C4-2B (cell line): Measurements from ENCODE around the gene FBXL17.

Experiments used
- ZFX ChIP-seq: fragments of 450-650 bp; IDR thresholded peaks from 2 replicates; pipeline ENCODE4 v1.6.1; 2017
- TF ChIP-seq, protein P1 (sequence below): fragments of 450-650 bp; conservative IDR thresholded peaks from 2 replicates; pipeline ENCODE4 v1.5.1; 2017; ENCODE audit warnings: mild to moderate bottlenecking

DNA sequence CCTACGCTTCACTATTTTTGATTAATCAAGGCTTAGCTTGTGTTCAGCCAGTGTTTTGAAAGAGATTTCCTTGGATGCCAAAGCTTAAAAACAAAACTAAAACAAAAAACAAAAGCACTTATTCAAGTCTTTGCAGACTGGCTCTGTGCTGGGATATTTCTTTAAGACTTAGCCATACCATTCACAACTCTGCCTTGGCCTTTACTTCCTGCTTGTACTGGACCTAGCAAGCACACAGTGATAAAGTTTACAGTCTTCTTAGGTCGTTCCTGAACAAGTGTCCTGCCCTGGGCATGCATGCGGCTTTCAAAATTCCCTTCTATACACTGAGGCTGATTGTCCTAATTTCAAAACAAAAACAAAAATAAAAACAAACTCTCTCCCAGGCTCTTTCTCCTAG lies 20.7 kb downstream of the FBXL17 start:
- TF ChIP-seq, protein P1, sequence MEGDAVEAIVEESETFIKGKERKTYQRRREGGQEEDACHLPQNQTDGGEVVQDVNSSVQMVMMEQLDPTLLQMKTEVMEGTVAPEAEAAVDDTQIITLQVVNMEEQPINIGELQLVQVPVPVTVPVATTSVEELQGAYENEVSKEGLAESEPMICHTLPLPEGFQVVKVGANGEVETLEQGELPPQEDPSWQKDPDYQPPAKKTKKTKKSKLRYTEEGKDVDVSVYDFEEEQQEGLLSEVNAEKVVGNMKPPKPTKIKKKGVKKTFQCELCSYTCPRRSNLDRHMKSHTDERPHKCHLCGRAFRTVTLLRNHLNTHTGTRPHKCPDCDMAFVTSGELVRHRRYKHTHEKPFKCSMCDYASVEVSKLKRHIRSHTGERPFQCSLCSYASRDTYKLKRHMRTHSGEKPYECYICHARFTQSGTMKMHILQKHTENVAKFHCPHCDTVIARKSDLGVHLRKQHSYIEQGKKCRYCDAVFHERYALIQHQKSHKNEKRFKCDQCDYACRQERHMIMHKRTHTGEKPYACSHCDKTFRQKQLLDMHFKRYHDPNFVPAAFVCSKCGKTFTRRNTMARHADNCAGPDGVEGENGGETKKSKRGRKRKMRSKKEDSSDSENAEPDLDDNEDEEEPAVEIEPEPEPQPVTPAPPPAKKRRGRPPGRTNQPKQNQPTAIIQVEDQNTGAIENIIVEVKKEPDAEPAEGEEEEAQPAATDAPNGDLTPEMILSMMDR, result no peak
- no peak for TF ChIP-seq ZFX
